KG1 (cell line): ENCODE data around the gene LRCH1.
A peak's percentile ranks its signal among the peaks of the same experiment; 100 is the strongest.

Experiments
- DNase-seq: peaks from one replicate; lab custom pipeline; 2025; lab: John Stamatoyannopoulos, UW

The LRCH1 gene

DNA sequence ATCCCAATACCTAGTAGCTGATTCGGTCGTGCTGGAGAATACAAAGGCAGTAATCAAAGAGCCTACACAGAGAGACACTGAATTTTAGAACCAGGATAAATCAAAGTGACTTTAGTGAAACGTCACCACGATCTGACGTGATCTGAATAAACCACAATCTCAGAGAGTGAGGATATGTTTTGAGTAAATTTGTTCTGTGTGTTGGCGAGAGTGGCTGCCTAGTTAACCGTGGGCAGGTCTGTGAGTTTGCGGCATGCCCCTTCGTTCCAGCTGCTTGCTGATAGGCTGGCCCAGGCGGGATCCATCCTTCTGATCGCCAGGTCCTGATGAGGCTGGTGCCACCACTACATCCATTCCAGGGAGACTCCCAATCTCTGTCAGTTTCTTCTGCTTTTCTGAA is 40.4 kb downstream of the LRCH1 start:
- no peak for DNase-seq

DNA sequence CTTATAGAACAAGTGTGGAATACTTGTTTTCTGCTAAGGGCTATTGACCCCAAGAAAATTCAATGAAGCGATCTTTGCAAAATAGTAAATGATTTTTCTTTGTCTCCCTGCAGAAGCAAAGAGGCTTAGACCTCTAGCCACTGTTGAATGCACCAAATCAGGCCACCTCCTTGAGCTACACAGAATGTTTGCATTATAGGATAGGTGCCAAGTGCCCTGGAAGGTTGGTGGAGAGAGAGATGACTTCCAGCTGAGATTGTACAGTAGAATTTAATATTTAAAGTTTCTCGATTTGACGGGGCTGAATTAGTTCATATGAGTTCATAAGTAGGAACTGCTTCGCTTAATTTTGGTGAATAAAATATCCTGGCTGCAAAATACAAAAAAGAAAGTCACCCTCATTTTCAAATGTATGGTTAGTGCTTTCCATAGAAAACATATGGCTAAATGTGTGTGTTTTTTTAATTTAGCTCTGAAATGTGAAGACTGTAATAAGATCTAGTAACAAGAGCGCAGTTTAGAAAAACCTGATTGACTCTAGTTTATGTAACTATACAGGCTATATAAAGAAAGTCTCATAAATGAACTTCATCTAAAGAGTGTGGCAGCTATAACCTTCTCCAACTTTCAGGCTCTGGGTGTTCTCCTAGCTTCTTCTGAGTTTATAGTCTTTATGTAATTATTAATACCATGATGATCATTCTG is 41.6 kb downstream of the LRCH1 start:
- no peak for DNase-seq

DNA sequence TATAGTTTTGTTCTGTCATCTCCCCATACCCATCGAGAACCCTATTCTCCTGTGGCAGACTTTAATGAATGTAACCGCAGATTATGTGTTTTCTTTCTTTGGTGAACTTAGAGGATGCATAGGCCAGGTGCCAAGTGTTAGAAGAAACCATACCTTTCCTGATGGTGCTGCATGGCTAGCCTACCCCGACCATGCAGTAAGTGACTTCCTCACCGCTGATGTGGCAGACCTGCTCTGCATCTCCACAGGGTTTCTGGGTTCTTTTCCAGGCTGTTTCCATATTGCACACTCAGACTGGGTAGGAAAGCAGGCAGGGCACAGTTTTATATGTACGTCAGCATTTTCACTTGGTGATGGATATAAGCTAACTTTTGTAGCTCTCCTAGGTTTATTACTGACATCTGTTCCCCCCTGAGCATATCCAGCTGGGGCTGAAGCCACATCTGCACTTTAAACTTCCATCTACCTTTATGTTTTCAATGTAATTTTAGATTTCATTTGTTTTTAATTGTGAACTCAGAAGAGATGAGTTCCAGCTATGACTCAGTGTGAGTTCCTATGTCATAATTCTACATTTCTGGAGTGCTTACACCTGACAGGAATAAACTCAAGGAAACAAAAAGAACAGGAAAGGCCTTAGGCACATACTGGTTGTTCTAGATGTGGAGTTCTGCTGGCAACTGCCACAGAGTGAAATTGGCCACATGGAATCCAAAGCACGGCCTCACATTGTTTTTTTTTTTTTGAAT is 42.3 kb downstream of the LRCH1 start:
- no peak for DNase-seq

DNA sequence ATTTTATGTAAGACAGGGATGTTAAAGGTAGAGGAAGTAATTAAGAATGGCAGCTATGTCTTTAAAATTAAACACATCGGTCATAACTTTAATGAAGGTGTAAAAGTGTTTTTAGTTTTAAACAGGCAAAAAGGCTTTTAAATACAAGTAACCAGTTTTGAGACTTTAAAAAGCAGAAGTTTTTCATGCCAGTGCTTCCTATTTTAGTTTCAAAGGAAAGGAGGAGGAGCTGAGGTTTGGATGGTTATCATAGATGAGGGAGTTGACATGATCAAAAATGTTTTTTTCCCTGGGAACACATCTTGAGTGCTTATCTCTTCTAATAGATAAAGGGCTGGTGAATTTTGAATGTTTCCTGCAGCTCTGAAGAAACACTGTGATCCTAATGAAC is 42.9 kb downstream of the LRCH1 start:
- no peak for DNase-seq

DNA sequence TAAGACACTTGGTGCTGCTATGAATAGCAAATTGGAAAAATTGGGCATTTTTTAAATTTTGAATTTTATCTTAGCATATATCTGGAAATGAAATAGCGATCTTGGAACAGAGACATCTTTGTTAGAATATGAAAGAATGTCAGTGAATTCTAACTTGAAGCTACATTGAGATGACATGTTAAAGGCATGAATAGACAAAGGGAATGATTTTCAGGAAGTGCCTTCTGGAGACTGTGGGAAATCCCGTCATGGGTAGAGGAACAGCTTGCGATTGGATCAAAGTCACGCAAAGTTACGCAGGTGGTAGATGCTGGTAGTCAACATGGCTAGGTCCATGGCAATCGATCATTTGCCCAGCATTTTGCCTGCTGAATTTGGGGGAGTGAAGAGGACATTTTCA is 43.5 kb downstream of the LRCH1 start:
- no peak for DNase-seq

DNA sequence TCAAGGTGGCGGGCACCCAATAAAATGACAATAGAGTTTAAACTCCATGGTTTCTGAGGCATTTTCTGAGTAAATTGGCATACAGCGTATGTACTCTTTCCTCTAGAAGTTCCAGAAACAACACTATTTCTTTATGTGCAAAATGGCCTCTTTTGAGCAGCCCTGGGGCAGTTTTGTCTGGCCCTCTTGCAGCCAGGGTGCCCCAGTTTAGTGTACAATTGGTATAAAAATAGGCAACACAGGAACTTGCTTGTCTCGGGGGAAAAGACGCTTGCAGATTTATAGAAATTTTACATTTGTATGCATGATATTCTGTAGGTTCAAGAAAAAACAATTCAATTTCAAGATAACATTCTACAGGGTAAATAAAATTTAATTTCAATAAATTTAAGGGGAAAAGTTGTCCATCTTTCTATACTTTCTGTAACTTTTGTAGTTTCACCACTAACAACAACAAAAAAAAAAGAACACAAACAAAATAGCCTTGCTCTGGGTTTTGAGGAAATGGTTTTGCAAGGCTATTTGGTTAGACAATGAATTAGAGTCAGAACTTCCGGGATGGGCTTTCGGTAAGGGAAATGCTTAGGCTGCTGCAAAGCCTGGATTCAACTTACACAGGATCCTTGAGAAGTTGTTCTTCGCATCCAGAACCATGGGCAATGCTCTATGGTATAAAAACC is 45.3 kb downstream of the LRCH1 start:
- peak; percentile 57 for DNase-seq

DNA sequence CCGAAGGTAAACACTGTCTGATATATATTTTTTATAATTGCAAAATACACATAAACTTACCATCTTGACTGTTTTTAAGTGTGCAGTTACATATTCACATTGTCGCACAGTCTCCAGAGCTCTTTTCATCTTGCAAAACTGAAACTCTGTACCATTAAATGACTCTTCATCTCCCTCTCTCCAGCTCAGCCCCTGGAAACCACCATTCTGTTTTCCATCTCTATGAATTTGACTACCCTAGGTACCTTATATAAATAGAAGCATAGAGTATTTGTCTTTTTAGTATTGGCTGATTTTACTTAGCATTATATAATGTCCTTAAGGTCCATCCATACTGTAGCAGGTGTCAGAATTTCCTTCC is 45.8 kb downstream of the LRCH1 start:
- no peak for DNase-seq

DNA sequence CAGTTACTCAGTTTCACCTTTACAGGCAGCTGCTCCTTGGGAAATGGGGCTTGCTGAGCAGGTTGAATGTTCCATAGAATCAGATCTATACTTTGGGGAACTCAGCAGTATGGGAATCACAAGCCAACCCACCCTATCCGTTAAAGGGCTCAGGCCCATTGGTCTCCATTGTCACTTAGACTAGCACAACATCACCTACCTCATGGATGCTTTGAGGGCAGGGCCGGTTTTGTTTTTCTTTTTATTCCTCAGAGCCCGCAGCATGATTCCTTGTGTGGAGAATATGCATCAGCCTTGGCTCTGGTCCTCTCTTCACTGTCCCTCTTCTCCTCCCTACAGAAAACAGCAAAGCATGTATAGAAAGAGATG is 48.0 kb downstream of the LRCH1 start:
- no peak for DNase-seq

DNA sequence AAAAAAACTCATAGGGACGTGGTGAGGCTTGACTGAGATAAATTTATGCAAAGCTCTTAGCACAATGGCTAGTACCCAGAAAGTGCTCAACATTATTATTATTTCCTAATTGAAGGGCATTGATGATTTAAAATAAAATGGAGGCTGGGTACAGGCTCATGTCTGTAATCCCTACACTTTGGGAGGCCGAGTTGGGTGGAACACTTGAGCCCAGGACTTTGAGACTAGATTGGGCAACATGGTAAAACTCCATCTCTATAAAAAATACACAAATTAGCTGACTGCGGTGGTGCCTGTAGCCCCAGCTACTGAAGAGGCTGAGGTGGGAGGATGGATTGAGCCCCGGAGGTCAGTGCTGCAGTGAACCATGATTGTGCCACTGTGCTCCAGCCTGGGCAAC is 49.6 kb downstream of the LRCH1 start:
- DNase-seq = no peak

DNA sequence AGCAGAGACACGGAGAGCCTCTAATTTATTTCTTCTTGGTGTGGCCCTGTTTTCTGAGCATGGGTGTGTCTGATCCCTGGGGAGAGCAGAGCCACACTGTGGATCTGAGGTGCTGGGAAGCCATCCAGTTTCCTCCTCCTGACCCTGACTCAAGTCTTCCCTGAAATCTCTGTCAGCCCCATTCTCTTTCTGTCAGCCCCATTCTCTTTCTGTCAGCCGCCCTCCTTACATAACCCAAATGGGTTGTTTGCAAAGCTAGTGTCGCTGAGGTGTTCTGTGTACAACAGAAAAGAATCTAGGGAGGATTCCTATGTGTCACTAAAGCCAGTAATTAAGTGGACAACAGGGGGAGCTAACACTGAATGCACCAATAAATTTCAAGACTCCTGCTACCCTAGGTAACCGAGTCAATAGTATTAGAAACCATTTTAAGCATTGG is 50.2 kb downstream of the LRCH1 start:
- DNase-seq = no peak

DNA sequence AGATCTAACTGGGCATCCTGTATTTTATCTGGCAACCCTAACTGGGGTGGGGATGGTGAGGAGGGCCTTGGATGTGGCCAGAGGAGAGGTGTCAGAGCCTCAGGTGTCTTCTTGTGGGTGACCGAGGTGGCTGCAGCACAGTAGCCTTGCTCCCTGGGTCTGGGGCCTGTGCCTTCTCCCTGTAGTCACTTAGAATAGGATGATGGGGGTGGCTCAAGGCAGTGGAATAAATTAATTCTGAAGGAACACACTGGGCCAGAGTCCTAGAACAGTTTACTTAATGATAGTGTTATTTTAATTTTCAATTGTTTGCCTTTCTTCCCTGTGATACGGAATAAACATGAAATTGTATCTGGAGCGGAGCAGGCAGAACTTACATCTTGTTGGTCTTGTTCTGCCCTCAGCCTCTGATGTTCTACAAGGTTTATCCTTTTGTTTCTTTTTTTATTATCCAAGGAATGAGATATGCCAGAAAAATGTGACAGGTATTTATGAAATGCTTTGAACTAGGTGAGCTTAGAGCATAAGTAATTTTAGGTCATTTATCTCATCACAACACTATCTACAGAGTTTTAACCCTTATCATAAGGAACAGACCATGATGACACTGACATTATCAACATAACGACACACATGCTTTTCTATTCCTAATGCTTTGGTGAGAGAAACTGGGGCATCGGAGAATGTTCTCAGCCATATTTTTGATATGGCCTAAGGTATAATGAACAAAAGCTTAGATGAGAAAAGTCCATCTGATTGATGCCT is 51.4 kb downstream of the LRCH1 start:
- no peak for DNase-seq

DNA sequence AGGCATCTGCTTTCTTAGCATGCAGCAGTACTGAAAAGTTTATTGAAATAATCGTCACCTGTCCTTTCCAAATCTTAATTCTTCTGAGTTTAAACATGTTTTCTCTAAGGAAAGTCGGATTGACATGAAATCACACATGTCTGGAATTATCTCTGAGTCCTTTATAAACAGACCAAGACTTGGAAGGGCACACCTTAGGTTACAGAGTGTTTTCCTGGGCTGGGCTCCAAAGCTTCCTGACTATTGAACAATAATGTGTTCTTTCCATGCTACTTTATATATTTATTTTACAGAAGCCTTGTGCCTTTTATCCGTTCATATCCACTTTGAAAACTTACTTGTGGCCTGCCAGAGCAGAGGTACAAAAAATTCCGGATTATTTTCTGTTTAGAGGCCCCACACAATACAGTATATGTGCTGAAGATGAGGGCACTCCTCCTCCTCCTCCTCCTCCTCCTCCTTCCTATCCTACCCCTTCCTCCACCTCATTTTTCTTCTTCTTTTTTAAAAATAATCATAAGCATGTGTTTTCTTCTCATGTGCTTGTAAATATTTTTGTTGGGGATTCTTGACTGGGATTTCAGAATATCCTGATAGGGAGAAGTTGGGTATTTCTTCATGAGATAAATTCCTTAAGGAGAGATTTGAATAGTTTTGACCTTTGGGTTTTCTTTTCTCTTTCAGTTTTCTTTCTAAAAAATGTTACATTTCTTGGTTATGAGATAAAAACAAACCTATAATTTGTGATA is 52.3 kb downstream of the LRCH1 start:
- DNase-seq = no peak

DNA sequence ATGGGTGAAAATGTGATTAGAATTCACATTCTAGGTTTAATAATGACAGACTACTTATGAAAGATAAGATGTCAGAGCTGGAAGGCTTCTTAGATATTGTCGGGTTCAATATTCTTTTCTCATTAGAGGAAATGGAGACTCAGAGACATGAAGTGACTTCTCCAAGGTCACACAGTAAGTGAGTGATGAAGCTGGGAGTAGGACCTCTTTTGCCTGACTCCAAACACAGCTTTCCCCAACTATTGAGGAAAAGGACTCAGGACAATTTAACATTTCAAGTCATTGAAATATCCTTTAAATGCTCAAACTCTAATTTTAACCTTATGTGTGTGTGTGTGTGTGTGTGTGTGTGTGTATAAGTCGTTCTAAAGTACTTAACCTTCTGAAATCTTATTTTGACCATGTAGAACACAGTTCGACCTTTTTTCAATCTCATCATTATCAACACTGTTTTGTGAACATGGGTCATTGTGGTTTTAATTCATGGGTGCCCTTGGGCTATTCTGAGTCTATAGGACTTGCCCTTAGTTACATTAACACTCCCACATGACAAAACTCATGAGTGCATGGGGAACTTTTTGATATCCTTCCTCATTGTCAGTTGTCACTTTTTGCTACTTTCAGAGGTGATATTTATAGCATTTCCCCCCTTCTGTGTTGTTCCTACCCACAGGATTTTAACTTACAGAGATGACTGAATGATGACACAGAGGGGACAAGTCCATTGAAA is 53.0 kb downstream of the LRCH1 start:
- no peak for DNase-seq

DNA sequence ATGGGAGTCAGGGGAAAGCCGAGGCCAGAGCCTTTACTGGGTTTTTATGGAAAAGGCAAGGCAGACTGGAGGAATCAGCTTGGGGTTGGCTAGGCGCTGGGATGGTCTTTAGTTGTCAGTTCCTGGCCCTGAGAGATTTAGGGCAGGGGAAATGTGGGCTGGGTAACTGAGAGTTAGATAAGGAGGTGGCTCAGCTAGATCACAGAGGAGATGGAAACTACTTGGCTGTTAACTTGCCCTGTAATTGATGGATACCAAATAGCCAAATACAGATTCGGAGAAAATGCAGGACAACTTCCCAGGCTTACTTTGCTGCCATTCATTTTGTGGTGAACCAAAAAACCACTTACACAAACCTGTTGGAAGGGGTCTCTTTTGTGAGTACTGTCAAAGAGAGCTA is 54.0 kb downstream of the LRCH1 start:
- no peak for DNase-seq

DNA sequence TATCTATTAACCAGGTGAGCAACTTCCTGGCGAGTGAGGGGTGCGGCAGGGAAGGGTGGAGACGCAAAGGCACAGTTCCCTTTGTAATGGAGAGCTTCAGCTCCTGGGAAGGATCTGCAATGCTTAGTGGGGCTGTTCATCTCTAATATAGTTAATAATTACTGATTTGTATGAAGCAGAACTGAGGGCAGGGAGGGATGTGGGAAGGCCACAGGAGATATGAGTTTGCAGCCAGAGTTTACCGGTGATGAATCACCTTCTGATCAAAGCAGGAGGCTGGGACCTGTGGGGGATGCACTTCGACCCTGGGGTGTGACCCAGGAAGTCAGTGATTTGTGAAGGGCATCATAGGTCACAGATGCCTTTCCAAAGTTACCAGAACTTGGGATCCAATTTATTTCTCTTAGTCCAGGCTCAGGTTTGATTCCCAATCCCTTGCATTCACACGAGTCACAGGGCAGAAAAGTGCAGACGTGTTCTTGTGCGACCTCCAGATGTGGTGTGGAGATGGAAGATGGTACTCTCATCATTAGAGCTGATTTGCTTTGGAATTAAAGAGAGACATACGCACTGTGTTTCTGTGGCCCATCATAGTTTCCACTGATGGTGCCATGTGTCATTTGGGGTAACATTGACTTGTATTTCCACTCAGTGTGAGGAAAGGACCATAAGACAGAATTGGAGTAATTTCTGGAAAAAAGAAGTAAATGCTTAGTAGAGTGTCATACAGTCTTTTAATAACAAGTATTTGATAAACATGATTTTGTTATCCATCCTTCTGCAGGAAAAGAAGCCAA is 55.0 kb downstream of the LRCH1 start:
- no peak for DNase-seq

DNA sequence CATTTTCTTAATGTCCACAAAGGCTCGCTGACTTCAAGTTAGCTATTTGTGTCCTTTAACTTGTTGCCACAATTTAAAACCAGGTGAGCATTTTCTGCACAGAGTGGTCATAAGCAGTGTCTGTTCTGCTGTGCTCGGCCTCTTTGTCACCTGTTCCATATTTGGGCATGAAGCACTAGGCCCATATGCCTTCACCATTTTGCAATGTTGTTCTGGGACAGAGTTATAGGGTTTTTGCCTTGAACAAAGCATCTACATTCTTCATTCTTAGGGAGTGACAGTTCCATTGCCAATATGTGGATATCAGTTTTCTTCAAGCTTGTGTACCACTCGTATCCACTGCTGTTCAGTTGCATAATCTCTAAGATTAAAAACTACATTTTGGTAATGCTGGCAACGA is 56.1 kb downstream of the LRCH1 start:
- no peak for DNase-seq

DNA sequence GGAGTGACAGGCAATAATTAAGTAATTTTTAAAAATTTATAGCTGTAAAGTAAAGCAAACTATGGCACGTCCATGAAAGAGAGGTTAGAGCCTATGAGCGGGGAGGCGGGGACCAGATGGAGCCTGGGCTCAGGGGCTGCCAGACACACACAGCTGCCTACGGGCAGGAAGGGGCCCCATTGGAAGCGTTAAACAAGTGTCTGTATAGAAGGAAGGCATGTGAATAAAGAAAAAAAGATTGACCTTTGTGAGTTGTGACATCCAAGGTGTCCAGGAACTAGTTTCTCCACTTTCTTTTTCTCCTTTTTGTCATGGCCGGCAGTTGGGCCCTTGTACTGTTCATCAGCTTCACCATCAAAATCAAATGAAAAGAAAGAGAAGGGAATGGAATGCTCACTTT is 56.8 kb downstream of the LRCH1 start:
- no peak for DNase-seq

DNA sequence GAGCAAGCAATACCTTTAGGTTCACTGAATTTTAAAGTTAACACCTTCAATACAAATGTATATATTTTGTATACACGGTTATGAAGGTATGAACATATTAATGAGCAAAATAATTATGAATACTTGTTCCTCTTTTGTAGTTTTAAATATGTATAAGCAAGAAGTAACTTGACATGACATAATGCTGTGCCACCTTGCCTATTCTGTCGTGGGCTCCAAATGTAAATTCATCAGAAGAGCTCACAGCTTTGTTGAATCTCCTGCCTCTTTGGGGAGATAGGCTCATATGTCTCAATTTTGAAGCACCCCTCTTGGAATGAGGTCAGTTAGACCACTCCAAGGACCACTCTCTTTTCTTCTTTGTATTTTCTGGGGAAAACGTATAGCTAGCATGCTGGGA is 59.3 kb downstream of the LRCH1 start:
- DNase-seq = no peak

DNA sequence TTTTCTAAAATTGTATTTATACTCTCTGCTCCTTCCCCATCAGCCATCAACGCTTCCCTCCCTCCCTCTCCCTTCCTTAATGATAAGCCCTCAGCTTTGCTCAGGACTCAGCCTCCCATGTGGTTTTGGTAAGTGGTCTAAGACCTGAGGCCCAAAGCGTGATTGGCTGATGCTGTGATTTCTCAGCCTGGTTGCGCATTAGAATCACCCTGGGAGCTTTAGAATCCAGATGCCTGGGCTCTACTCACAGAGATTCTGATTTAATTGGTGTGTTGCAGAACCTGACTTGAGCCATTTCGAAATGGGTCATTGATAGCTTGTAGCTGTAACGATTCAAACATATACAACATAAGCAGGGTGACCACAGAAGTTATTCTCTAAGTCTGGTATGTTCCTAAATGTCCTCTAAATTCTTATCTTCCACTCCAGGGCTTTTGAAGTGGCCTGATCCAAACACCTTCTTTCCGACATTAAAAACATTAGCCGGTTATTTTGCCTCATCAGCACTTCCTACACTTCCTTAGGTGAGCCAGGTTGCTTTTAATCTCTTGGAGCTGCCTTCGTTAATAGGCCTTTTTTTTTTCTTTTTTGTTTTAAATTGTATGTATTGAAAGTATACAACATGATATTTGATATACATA is 60.6 kb downstream of the LRCH1 start:
- DNase-seq = no peak

DNA sequence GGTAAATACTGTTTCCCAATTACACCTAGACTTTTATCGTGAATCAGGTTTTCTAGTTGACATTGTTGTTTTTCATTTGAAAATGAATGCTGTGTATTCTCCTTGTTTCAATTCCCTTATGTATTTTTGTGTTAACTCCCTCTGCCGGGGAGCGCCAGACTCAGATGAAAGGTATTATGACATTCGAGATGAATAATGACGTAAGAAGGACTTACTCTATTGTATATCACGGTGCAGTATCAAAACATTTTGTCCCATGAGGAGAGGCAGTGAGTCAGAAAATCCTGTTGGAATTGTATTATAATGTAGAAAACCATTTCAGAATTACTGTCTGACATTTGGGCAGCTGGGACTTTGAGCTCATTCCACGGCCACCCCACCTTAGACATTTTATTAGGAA is 61.6 kb downstream of the LRCH1 start:
- DNase-seq = no peak
